GM19193 (cell line): ENCODE results near the gene DNAJC11.

Experiments
- POLR2A ChIP-seq: IDR thresholded peaks from 4 replicates; pipeline ENCODE4 v1.6.1; 2011; ENCODE audit not compliant: insufficient read depth, insufficient read length; ENCODE audit errors: extremely low read depth

Gene DNAJC11

GRCh38 chr1:6711174-6711573 lies 9.6 kb upstream of the DNAJC11 start:
- TF ChIP-seq POLR2A, result no peak

DNA sequence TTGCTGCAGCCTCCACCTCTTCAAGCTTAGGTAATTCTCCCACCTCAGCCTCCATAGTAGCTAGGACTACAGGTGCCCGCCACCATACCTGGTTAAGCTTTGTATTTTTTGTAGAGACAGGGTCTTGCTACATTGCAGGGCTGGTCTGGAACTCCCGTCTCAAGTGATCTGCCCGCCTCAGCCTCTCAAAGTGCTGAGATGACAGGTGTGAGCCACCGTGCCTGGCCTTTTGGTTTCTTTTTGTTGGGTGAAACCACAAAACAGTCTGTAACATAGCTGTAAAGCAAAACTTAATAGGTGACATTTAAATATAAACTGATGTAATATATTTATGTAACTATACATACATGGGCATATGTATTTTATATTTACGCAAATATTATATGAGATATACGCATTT lies 3.1 kb upstream of the DNAJC11 start:
- no peak for TF ChIP-seq POLR2A

DNA sequence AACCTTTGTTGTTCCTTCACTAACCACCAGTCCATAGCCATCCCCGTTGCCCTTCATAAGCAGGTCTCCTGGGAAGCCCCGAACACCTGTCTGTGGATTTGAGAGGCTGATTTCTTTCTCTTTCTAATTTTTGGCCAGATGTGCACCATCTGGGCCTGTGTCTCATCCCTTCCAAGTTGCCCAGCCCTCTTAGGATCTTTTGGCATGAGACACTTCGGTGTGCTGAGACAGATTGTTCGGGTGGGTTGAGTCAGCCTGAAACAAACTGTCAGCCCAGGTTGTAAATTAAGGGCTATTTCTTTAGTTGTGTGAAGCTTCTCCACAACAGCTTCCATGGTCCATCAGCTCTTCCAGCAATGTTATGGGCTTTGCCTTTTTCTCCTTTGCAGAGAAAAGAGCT lies 1.4 kb upstream of the DNAJC11 start:
- no peak for TF ChIP-seq POLR2A

DNA sequence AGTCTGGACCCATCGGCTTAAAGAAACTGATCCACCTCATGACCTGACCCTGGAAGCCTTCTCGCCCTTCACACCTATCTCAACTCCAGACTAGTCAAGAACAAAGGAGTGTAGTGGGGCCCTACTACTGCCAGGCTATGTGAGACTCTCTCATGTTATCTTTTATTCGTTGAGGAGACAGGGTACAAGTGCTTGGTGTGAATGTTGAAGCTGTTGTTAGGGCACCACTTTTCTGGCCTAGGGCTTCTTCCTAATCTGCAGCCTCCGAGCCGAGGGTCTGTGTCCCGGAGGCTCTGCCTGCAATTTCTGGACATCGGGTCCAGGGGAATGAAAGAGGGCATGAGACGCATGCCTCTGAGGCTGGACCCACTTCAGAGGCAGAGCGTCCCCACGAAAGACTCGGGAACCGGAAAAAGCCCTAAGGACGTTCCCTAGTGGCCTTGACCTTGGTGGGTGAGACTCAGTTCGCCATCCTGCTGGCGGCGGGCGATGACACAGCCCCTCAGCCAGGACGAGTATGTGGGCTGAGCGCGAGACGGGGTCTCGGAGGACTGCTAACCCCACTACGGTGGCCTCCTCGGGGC lies 671 bp downstream of the DNAJC11 start:
- no peak for TF ChIP-seq POLR2A

DNA sequence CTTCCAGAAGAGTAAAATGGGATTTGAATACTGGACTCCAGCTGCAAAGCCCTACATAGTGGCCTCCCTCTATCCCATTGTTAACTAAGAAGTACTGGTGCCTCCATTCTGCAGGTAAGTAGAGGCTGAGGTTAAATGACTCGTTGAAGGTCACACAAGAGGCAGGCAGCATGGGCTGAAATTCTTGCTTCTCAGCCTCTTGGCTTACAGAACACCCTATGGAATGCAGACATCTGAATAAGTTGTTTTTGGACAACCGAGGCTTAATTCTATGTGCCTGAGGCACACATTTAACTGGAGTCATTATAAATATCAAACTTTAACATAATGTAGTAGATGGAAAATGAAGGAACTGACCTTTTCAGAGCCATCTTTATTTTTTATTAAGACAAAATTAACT lies 5.7 kb downstream of the DNAJC11 start:
- no peak for TF ChIP-seq POLR2A

- TF ChIP-seq POLR2A, result no peak
These were observed 7.4 kb downstream of the DNAJC11 start for GRCh38 chr1:6694121-6694713.

- TF ChIP-seq POLR2A, result no peak
These were observed 8.7 kb downstream of the DNAJC11 start for GRCh38 chr1:6692956-6693355.

DNA sequence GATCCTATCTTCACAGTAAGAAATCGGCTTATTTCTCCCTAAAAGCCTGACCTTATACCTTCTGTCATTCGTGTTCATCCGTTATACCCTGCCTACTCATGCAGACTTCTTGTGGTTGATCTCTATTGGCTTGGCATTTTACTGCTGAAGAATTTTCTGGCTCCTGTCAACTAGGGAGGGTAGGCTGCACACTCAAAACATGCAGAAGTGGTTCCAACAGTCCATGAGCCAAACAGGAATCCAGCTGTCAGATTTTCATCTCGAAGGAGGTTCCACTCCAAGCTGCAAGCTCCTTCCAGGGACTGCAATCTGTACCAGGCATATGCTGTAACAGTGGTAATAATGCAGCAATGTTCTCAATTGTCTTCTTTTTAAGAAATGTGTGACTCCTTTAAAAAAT lies 10.1 kb downstream of the DNAJC11 start:
- TF ChIP-seq POLR2A, result no peak

GRCh38 chr1:6690186-6690585 lies 11.4 kb downstream of the DNAJC11 start:
- no peak for TF ChIP-seq POLR2A

- TF ChIP-seq POLR2A, result no peak
These were observed 12.9 kb downstream of the DNAJC11 start for GRCh38 chr1:6688757-6689156.

- TF ChIP-seq POLR2A, result no peak
These were observed 13.6 kb downstream of the DNAJC11 start for GRCh38 chr1:6688001-6688400.

DNA sequence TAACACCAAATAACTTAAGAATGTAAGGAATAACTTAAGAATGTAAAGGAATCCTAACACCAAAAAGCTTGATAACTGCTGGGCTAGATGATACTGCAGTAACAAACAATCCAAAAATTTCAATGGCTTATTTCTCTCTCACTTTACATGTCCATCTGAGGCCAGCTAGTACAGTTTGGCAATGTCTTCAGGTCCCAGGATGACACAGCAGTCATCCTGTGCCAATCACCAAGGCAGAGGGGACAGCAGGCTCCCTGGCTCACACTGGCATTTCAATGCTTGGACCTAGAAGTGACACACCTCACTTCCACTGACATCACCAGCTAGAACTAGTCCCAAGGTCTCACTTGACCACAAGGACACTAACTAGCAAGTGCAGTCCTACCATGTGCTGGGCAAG lies 15.3 kb downstream of the DNAJC11 start:
- TF ChIP-seq POLR2A, result no peak

GRCh38 chr1:6685381-6685780 lies 16.2 kb downstream of the DNAJC11 start:
- no peak for TF ChIP-seq POLR2A

DNA sequence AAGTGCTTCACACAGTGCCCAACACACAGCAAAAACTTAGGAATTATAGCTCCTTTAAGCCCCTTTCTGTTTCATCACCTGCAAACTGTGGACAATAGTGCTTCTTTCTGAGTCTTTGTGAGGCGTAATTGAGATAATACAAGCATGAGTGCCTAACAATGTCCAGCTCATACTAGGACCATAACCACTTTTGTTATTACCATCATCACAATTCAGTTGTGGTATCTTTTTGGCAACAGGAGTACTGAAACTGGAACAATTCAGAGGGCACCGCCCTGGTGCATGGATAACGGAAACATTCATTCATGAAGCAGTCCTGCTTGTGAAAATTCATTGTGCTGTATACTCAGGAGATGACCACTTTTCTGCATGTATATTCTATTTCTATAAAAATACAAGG lies 18.2 kb downstream of the DNAJC11 start:
- no peak for TF ChIP-seq POLR2A

- no peak for TF ChIP-seq POLR2A
These were observed 25.7 kb downstream of the DNAJC11 start for GRCh38 chr1:6675941-6676340.

GRCh38 chr1:6674771-6675170 lies 26.8 kb downstream of the DNAJC11 start:
- no peak for TF ChIP-seq POLR2A
